Measurements from ENCODE around the gene IGSF21. TPM values are rescaled to one million over a fixed set of nuclear protein-coding genes. Genes with fewer than 3 reads are reported as not detected.

The IGSF21 gene
- polyA plus RNA-seq, 3 donors: not detected

DNA sequence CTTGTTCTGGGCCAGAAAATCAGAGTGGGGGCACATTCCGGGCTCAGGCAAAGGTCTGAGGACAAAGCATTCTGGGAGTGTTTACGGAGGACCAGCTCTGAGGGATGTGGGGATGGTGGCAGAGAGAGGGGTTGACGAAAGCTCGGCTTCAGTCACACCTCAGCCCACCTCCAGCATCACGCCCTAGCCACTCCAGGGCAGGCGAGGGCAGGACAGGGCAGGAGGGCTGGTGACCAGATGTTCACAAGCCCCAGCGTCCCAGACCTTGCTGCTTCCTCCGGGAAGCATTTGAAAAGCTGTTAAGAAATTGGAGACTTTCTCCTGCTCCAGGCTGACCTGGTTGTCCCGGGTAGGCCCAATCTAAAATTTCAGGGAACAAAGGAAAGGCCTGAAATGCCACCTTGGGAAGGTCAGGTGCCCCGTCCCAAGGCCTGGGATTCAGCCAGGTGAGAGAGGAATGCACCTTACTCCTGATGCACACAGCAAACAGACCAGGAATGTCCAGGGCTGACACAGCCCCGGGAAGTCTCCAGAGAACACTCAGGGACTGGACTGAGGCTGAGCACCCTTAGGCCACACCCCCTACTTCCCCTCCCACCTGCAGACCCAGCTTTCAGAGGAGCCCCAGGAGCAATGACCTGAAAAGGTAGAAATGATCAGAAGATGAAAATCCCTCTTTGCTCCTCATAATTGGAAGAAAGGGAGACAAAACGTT is 301.2 kb downstream of the IGSF21 start:
- DNase-seq: no peak
- Histone ChIP-seq H3K27ac (ENCODE audit: low read depth in 1 of 2, low read length in 2 of 2) (no peak overlapping the region), H3K9me3 (replicated peaks in 1 of 2; ENCODE audit: control insufficient read depth in 1 of 2, insufficient read depth in 1 of 2, low read length in 2 of 2) (peaks cover 13 to 22% of the 10 kb centered on the region in 2 donors), H4K20me1 (ENCODE audit: insufficient read depth, low read length) (no peaks in the 10 kb centered on the region), H3K79me2 (ENCODE audit: insufficient read depth, low read length) (no peaks in the 10 kb centered on the region), H3K4me1 (ENCODE audit: control insufficient read depth in 1 of 2, insufficient read depth in 2 of 2, low read length in 2 of 2) (no peaks in the 10 kb centered on the region), H3K4me2 (replicated peaks; ENCODE audit: extremely low read depth, low read length, poor library complexity, severe bottlenecking) (no peak overlapping the region), H3K9ac (ENCODE audit: insufficient read depth, low read length, poor library complexity, severe bottlenecking) (no peak overlapping the region), H3K4me3 (replicated peaks in 1 of 3; ENCODE audit: low read depth in 2 of 3, low read length in 3 of 3) (no peak overlapping the region), H3K27me3 (ENCODE audit: control insufficient read depth in 2 of 2, insufficient read depth in 2 of 2, low read length in 2 of 2) (no peaks in the 10 kb centered on the region), H3K36me3 (replicated peaks in 1 of 2; ENCODE audit: control insufficient read depth in 1 of 2, insufficient read depth in 2 of 2, low read length in 2 of 2) (no peaks in the 10 kb centered on the region), H2AFZ (ENCODE audit: insufficient read depth, low read depth, low read length, poor library complexity, severe bottlenecking) (no peak overlapping the region)
- Mint-ChIP-seq H3K4me1 (no peaks in the 10 kb centered on the region), H3K36me3 (no peaks in the 10 kb centered on the region), H3K4me3 (no peak overlapping the region), H3K27ac (no peak overlapping the region), H3K27me3 (ENCODE audit: low read depth in 3 of 3) (peaks cover 1 to 6% (median 4%) of the 10 kb centered on the region in 3 donors), H3K9me3 (peaks cover 4 to 28% (median 18%) of the 10 kb centered on the region in 7 donors)
- 44% methylated on average over 4 of the region's 12 CpGs for WGBS (ENCODE audit: insufficient coverage)
- TF ChIP-seq, protein P1, sequence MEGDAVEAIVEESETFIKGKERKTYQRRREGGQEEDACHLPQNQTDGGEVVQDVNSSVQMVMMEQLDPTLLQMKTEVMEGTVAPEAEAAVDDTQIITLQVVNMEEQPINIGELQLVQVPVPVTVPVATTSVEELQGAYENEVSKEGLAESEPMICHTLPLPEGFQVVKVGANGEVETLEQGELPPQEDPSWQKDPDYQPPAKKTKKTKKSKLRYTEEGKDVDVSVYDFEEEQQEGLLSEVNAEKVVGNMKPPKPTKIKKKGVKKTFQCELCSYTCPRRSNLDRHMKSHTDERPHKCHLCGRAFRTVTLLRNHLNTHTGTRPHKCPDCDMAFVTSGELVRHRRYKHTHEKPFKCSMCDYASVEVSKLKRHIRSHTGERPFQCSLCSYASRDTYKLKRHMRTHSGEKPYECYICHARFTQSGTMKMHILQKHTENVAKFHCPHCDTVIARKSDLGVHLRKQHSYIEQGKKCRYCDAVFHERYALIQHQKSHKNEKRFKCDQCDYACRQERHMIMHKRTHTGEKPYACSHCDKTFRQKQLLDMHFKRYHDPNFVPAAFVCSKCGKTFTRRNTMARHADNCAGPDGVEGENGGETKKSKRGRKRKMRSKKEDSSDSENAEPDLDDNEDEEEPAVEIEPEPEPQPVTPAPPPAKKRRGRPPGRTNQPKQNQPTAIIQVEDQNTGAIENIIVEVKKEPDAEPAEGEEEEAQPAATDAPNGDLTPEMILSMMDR (IDR thresholded peaks at IDR 0.05): no peak
- intact Hi-C loops (cut with micrococcal nuclease): no loop called here

DNA sequence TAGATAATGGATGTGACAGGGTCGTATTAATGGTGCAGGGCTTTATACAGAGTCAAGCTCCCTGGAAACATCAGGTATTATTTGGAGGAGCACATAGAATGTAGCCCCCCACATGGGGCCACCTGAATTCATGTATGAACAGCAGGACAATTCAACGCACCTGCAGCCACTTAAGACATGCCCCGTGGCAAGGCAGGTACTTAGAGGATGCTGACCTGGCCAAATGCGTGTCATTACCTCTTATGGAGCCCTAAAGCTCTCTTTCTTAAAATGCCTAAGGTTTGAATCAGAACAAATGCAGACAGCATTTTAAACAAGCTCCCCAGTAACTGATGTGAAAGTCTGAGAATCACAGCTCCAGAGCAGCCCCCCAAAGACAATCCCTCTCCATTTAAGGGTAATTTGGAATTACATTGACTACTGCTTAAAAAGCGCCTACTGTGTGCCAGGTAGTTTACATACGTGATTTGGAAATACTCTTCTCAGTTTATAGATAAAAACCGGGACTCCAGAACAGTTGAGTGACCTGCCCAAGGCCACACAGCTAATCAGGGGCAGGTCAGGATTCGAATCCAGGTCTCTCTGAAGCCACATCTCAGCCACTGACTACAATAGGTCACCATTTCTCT is 302.1 kb downstream of the IGSF21 start:
- no peak overlapping the region for H3K4me3 Mint-ChIP-seq
- H3K9ac ChIP-seq (ENCODE audit: insufficient read depth, low read length, poor library complexity, severe bottlenecking): no peak overlapping the region
- intact Hi-C loops (cut with micrococcal nuclease): no loop called here
- no peaks in the 10 kb centered on the region for H3K36me3 Mint-ChIP-seq
- WGBS (ENCODE audit: insufficient coverage): 85% methylated on average over 5 of the region's 8 CpGs
- H3K9me3 ChIP-seq (replicated peaks in 1 of 2; ENCODE audit: control insufficient read depth in 1 of 2, insufficient read depth in 1 of 2, low read length in 2 of 2): peaks cover 13 to 22% of the 10 kb centered on the region in 2 donors
- H3K4me1 Mint-ChIP-seq: no peaks in the 10 kb centered on the region
- no peak overlapping the region for H2AFZ ChIP-seq (ENCODE audit: insufficient read depth, low read depth, low read length, poor library complexity, severe bottlenecking)
- H3K27me3 ChIP-seq (ENCODE audit: control insufficient read depth in 2 of 2, insufficient read depth in 2 of 2, low read length in 2 of 2): no peaks in the 10 kb centered on the region
- no peak for DNase-seq
- H4K20me1 ChIP-seq (ENCODE audit: insufficient read depth, low read length): no peaks in the 10 kb centered on the region
- no peaks in the 10 kb centered on the region for H3K79me2 ChIP-seq (ENCODE audit: insufficient read depth, low read length)
- H3K4me2 ChIP-seq (replicated peaks; ENCODE audit: extremely low read depth, low read length, poor library complexity, severe bottlenecking): no peak overlapping the region
- H3K27ac ChIP-seq (ENCODE audit: low read depth in 1 of 2, low read length in 2 of 2): no peak overlapping the region
- H3K36me3 ChIP-seq (replicated peaks in 1 of 2; ENCODE audit: control insufficient read depth in 1 of 2, insufficient read depth in 2 of 2, low read length in 2 of 2): no peaks in the 10 kb centered on the region
- H3K9me3 Mint-ChIP-seq: peaks cover 5 to 33% (median 19%) of the 10 kb centered on the region in 7 donors
- no peak overlapping the region for H3K4me3 ChIP-seq (replicated peaks in 1 of 3; ENCODE audit: low read depth in 2 of 3, low read length in 3 of 3)
- H3K27ac Mint-ChIP-seq: no peak overlapping the region
- TF ChIP-seq, protein P1 (IDR thresholded peaks at IDR 0.05): no peak
- H3K4me1 ChIP-seq (ENCODE audit: control insufficient read depth in 1 of 2, insufficient read depth in 2 of 2, low read length in 2 of 2): no peaks in the 10 kb centered on the region
- H3K27me3 Mint-ChIP-seq (ENCODE audit: low read depth in 3 of 3): peaks cover 1 to 6% (median 4%) of the 10 kb centered on the region in 3 donors
